ENCODE measurements around the gene EVI5L.
A peak's percentile ranks its signal among the peaks of the same experiment; 100 is the strongest.
"Not testable (repeated sequence)": the region's sequence is repeated elsewhere in the genome, so short reads cannot be mapped to it uniquely, and the experiment has no call there.

EVI5L gene

GRCh38 chr19:7845390-7846154 is 15.6 kb downstream of the EVI5L start:
- no peak for DNase-seq (ENCODE audit: low read depth in 4 of 4, low spot score in 1 of 4)

- no peak for DNase-seq (ENCODE audit: low read depth in 4 of 4, low spot score in 1 of 4)
Measured at GRCh38 chr19:7846155-7846646, 16.2 kb downstream of the EVI5L start.

GRCh38 chr19:7847664-7848063 is 17.6 kb downstream of the EVI5L start:
- no peak for DNase-seq (ENCODE audit: low read depth in 4 of 4, low spot score in 1 of 4)

DNA sequence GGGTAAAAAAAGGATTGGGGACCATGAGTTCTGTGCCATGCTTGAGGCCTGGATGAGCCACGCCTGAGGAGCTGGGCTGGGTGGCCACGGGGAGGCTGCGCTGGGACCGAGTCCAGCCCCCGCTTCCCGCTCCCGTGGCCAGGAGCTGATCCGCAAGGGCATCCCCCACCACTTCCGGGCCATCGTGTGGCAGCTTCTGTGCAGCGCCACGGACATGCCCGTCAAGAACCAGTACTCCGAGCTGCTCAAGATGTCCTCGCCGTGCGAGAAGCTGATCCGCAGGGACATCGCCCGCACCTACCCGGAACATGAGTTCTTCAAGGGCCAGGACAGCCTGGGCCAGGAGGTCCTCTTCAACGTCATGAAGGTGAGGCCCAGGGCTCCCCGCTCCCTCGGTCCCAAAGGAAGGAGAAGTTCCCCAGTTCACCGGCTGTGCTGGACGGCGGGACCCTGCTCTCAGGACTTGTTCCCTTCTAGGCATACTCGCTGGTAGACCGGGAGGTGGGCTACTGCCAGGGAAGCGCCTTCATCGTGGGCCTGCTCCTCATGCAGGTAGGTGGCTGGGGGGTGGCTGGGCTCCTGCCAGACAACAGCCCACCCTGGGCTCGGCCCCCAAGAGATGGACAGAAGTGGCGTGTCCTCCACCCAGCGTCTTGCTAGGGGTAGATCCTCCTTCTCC is 18.9 kb downstream of the EVI5L start:
- DNase-seq (ENCODE audit: low read depth in 4 of 4, low spot score in 1 of 4): no peak

GRCh38 chr19:7849631-7849999 is 19.6 kb downstream of the EVI5L start:
- no peak for DNase-seq (ENCODE audit: low read depth in 4 of 4, low spot score in 1 of 4)

DNA sequence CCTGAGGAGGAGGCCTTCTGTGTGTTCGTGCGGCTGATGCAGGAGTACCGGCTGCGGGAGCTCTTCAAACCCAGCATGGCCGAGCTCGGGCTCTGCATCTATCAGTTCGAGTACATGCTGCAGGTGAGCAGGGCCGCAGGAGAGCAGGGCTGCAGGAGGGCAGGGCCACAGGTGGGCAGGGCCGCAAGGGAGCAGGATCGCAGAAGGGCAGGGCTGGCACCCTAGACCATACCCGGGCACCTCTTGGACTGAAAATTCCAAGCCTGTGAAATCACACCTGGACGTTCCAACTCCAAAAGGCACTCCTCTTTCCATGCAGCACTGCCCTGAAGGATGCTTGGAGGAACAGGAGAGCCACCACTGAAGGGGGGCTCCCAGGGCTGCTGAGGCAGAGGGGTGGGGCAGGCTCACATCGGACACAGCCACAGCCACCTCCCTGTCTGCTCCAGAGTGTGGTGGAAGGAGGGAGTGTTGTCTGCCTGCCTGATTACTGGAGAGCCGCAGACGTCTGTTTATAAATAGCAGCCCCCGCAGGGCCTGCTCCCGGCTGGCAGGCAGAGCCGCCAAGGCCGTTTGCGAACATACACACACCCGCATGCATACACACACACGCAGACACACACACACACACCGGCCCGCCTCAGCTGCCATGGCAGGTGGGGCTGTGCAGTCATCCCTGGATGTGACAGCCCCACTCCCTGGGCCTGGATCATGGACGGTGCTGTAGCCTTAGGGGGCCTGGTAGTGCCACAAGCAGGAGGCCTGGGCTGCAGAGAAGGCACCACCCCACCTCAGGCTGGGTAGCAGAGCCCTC is 20.2 kb downstream of the EVI5L start:
- no peak for DNase-seq (ENCODE audit: low read depth in 4 of 4, low spot score in 1 of 4)

DNA sequence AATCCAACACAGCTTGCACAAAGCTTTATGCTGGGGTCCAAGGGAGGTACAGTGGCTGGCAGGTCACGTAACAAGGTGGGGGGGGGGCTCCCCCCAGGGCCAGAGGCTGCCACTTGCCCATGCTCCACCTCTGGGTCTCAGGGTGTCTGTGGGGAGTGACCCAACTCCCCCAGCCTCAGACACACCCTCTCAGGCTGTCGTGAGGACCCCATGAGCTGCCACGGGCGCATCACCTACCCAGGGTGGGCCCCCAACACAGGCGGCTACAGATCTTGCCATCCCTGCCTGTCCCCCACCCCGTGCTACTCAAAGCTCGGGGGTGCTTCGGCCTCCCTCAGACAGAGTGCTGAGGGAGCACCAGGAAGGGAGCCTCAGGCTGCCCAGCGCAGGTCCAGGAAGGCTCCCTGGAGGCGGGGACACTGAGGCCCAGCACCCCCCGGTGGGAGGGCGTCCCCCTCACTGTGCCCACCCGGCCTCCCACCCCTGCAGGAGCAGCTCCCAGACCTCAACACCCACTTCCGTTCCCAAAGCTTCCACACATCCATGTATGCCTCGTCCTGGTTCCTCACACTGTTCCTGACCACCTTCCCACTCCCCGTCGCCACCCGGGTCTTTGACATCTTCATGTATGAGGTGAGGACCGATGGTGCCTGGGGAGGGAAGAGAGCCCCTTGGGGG is 21.1 kb downstream of the EVI5L start:
- DNase-seq (ENCODE audit: low read depth in 4 of 4, low spot score in 1 of 4): no peak

DNA sequence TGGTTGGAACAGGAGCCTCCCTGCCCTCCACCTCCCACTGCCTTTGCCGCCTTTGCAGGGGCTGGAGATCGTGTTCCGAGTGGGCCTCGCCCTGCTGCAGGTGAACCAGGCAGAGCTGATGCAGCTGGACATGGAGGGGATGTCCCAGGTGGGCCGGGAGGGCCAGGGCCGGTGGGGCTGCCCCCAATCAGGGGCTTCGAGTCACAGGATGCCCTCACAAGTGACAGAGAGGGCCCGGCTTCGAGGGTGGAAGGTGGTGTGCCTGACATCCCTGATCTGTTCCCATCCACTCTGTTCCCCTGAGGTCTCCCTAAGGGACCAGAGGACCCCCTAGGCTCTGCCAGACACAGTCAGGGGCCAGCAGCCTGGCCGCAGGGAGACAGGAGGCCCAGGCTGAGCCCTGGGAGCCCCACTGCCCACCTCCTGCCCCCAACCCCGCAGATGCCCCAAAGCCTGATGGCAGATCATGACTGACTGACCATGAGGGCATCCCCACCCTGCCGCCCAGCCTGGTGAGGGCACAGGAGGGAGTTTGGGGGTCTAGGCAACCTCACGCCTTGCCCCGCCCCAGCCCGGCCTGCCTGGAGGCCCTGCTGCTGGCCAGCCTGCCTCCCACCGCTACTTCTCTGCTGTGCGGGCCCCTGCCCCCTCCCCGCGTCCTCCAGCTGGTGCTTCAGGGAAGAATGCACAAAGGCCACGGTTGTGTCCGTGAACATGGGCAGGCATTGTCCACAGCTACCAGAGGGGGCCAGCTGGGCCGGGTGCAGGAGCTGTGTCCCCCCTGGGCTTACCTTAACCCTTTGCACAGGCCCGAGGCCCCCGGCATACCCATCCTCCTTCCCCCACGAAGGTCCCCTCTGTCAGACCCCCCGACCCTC is 21.8 kb downstream of the EVI5L start:
- no peak for DNase-seq (ENCODE audit: low read depth in 4 of 4, low spot score in 1 of 4)

DNA sequence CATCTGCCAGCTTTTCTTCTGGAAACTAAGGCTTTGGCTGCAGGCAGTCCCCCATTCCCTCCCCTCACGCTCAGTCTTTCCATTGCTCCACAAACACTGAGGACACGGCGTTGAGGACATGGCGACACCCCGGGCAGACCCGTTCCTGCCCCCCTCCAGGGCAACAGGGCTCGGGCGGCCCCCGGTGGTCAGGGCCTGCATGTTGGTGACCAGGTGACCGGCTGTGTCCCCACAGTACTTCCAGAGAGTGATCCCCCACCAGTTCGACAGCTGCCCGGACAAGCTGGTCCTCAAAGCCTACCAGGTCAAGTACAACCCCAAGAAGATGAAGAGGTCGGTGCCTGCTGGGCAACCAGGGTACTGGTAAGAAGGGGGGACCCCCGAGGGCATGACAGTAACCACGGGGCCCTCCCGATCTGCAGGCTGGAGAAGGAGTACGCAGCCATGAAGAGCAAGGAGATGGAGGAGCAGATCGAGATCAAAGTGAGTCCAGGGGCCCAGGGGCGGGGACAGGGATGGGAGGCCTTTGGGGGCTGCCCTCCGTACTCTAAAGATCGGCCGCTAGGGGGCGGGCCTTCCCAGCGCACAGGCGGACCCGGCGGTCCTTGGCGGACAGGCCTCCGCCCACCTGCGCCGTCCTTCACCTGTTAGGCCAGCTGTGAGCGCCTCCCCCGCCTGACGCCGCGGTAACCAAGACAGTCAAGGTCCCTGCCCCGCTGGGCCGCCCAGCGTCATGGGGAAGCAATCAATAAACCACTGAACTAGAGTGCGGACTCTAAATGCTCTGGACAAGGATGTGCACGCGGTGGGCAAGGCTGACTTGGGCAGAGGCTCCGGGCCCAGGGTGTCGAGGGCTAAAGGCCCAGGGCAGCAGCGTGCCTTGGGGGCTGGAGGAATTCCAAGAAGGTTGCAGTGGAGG is 23.1 kb downstream of the EVI5L start:
- peak in 3 of 4 experiments; percentile 45 to 62 (median 52) for DNase-seq (ENCODE audit: low read depth in 4 of 4, low spot score in 1 of 4)

GRCh38 chr19:7853770-7854128 is 23.7 kb downstream of the EVI5L start:
- no peak for DNase-seq (ENCODE audit: low read depth in 4 of 4, low spot score in 1 of 4)

- DNase-seq (ENCODE audit: low read depth in 4 of 4, low spot score in 1 of 4): no peak
Measured at GRCh38 chr19:7855426-7856108, 25.5 kb downstream of the EVI5L start.

DNA sequence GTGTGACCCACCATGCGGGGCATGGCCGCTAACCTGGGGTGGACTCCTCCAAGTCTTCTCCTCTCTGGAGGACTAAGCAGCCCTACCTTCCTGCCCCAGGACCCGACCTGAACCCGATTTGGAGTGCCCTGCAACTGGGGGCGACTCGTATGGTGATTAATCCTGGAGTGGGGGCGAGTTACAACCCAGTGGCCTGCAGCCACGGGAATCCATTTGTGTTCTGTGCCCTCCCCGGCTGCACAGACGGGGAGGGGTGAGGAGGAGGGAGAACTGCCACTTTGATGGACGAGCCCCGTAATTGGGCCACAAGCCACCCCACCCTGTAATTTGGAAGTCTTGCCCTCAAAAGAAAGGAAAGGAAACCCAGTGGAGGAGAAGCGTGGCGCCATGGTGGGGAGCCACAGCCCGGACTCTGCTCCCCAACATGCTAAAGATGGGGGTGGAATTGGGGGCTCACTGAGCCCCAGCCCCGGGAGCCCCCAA is 26.1 kb downstream of the EVI5L start:
- no peak for DNase-seq (ENCODE audit: low read depth in 4 of 4, low spot score in 1 of 4)

DNA sequence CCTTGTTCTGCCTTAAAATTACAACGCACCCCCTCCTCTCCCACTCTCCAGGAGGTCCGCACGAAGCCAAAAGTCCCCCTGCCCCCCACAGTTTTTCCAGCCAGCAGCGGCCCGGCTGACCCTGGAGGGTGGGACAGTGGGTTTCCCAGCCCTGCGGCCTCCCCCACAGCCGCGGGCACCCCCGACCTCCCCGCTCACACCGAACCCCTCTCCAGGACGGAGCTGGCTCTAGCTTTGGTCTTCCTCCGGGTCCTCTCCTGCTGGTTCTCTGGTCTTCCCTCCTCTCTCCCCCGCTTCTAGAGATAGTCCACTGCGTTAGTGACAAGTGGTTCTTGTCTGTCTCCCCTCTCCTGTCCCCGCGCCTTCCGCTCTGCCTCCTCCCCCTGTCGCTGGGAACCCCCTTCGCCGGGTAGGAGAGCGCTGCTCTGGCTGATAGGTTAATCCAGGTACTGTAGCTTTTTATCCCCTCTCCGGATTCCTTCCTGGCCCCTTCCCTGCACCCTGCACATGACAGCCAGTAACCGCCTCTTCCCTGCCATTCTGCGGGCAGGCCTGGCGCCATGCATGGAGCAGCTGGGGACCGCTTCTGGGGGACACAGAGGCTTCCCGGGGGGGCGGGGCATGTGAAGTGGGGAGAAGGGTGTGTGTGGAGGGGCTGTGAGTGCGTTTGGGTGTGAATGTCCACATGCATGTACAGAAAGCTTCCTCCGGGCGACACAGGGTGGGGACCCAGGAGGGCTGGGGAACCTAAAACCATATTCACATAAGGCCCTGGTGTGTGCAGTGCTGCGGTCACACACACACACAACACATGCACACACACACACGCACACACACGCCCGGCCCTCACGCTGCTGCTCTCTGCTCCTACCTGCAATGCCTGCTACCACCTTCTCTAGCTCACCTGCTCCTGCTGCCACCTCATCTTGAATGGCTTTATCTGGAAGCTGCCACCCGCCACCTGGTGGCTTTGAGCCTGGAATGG is 27.0 kb downstream of the EVI5L start:
- DNase-seq (ENCODE audit: low read depth in 4 of 4, low spot score in 1 of 4): no peak

DNA sequence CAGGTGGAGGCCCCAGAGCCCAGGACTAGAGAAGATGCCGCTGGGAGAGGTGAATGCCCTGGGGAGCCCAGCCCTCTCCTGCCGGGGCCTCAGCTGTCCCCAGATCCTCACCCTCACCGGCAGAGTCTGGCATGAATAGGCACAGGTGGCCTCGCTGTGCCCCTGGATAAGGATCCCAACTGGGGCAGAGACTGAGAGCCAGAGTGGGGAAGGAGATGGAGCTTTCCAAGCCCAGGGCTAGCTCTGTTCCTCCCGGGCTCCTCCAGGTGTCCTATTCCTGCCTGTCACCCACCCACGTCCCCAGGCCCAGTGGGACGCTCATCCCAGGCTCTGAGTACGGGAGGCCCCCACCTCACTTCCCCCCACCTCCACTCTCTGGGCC is 27.7 kb downstream of the EVI5L start:
- no peak for DNase-seq (ENCODE audit: low read depth in 4 of 4, low spot score in 1 of 4)

- no peak for DNase-seq (ENCODE audit: low read depth in 4 of 4, low spot score in 1 of 4)
Measured at GRCh38 chr19:7858109-7858770, 28.2 kb downstream of the EVI5L start.

DNA sequence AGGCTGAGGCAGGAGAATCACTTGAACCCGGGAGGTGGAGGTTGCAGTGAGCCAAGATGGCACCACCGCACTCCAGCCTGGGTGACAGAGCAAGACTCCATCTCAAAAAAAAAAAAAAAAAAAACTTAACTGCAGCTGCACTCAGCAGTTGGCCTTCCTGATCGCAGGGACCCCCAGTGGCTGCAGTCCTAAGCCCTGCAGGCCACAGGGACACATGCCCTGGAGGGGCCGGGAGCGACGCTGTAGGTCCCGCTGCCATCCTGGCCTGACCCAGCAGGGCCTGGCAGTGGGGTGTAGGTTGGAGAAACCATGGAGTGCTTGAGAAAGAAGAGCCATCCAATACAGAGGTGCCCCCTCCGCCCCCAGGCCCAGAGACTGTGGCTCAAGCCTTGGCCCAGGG is 29.1 kb downstream of the EVI5L start:
- not testable (repeated sequence) for DNase-seq (ENCODE audit: low read depth in 4 of 4, low spot score in 1 of 4)

Data from stimulated activated CD4-positive, alpha-beta T cell treated with anti-CD3 and anti-CD28 coated beads, Interleukin-1b, Interleukin-23, amount 100 ng/mL, for 24 hours (primary cell).